NCI-H526 treated with DMSO at 0.1 percent for 48 hours (cell line): Measurements from ENCODE around the gene EIF4G3.
"Not testable (repeated sequence)": the region's sequence is repeated elsewhere in the genome, so short reads cannot be mapped to it uniquely, and the experiment has no call there.

Source experiments
- DNase-seq: peaks from one replicate; lab custom pipeline; 2025; lab: John Stamatoyannopoulos, UW

EIF4G3 gene

DNA sequence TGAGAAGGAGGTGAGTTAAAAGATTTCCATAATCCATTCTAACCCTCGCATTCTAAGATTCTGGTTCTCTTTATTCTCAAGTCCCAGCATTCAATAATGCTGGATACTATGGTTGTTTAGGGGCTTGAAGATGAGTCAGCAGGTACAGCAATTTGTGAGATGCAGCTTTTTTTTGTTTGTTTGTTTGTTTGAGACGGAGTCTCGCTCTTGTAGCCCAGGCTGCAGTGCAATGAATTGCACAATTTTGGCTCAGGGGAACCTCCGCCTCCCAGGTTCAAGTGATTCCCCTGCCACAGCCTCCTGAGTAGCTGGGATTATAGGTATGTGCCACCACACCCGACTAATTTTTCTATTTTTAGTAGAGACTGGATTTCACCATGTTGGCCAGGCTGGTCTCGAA lies 23.3 kb downstream of the EIF4G3 start:
- DNase-seq, result no peak

DNA sequence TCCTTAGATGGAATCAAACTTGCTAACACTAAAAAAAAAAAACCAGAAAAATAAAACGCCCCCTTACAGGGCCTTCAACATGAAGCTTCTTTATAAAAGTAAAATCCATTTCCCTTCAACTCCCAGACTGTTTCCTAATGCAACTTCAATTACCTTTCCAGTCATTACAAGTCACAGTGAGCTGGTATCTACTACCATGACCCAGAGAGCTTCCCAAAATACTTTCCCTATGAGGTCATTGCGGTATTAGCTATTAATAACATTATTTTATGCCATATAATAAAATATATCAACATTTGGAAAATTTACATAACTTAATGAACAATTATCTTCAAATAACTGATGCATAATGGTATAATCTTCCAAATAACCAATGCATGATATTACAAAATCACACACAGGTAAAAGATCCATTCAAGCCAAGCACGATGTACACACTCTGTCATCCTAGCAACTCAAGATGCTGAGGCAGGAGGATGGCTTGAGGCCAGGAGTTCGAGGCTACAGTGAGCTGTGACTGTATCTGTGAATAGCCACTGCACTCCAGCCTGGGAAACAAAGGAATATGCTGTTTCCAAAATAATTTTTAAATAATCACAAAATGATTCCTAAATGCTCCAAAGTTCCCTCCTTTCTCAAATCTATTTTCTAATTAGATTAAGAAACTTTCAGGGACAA lies 24.1 kb downstream of the EIF4G3 start:
- DNase-seq, result no peak

DNA sequence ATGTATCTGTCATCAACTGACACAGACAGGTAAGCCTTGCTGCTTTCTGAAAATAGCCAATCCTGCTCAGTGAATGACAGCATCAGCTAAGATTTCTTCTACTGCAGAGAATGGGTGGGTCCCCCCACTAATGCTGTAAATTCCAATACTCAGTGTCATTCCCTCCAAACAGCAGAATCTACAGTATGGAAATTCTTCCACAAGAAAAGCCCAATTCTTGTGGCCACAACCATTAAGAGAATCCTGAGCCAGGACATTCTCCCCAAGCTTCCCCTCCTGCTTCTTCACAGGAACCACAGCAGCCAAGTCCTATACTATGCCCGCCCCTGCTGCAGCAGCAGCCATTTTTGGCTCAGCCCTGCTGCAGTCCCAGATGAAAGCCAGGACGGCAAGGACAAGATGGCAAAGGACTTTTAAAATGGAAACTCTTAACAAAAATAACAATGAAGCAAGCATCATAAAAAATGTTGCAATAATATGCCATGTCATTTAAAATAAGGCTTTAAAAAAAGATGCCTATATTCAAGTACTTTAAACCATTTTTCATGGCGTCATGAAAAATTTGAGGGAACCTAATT lies 26.8 kb downstream of the EIF4G3 start:
- no peak for DNase-seq

DNA sequence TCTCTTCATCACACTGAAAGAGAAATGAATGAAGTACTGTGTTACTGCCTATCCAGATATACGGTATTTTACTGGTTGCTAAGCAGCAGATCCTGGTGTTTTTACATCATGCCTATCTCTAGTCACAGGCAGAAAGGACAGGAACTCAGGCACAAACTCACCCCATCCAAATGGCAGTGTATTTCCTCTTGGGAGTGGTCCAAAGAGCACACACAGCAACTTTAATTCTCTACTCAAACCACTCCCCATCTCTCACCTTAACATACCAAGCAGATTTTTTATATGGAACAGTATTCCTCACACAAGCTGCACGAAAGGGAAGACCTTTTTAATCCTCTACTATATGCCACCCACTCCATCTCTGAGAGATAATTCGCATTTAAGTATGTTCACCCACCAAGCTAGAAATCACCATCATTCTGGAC lies 27.3 kb downstream of the EIF4G3 start:
- no peak for DNase-seq

DNA sequence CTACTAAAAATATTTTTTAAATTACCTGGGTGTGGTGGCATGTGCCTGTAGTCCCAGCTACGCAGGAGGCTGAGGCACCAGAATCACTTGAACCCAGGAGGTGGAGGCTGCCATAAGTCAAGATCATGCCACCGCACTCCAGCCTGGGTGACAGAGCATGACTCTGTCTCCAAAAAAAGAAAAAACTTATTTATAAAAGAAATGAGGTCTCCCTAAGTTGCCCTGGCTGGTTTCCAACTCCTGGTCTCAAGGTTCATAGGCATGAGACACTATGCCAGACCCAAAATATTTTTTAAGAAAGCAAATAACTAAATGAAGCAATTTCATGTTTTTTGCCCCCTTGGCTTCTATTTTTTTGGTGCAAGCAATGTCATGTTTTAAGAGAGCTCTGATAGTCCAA lies 32.9 kb downstream of the EIF4G3 start:
- DNase-seq, result no peak

DNA sequence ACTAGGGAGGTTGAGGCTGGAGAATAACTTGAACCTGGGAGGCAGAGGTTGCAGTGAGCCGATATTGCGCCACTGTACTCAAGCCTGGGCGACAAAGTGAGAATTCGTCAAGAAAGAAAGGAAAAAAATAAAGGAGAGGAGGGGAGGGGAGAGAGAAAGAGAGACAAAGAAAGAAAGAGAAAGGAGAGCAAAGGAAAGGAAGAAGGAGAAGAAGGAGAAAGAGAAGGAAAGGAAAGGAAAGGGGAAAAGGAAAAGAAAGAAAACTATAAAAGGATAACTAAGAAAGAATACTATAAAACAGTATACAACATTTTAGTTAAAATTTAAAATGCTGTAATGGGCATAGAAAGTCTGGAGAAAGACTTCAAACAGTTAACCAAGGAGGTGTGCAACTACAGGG lies 33.6 kb downstream of the EIF4G3 start:
- DNase-seq, result no peak

DNA sequence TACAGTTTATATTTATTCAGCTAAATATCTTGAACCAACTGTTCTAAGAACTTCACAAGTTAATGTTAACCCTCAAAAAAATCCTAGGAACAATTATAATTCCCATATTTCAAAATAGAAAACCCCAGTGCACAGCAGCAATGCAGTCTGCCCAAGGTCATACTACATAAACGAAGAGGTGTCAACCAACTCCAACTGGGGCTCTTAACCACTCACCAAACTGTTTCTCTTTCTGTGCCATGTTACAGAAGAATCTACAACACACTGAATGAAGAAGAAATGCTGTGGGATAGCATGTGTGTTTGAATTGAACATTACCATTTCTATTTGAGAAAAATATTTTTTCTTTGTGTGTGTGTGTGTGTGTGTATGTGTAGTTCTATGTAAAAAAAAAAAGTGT lies 35.7 kb downstream of the EIF4G3 start:
- no peak for DNase-seq

DNA sequence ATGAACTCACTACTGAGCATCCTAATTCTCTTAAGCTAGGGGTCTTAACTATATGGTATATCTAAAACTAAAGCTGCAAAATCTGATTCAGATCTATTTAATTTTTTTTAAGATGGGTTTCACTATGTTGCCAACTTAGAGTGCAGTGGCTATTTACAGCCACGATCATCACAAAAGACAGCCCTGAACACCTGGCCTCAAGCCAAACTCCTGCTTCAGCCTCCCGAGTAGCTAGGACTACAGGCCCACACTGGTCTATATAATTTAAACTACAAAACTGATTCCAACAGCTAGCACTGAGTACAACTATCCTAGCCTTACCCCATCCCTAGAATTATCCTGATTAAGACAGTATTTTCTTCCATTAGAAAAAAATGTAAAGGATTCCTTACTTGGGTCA lies 37.1 kb downstream of the EIF4G3 start:
- DNase-seq, result no peak

DNA sequence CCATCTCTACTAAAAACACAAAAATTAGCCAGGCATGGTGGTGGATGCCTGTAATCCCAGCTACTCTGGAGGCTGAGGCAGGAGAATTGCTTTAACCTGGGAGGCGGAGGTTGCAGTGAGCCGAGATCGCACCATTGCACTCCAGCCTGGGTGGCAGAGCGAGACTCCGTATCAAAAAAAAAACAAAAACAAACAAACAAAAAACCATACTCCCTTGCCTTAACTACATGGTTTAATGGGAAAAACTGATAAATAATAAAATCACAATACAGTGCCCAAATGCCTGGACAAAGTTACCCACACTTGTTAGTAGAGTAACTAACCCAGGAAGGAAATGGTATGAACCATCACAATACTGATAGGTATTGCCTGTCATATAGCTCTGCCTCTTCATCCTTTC lies 40.4 kb downstream of the EIF4G3 start:
- DNase-seq, result not testable (repeated sequence)

DNA sequence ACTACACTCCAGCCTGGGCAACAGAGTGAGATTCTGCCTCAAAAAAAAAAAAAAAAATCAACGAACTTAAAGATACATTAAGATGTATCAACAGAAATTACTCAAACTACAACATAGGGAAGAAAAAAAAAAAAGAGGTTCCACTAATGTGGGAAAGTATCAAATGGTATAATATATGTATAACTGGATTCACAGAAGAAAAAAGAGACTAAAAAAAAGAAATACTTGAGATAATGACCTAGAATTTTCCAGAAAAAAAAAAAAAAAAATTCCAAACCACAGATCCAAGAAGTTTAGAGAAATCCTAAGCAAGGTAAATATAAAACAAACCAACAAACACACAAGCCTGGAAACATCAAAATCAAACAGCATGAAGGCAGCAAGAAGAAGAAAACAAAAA lies 45.5 kb downstream of the EIF4G3 start:
- DNase-seq, result no peak

DNA sequence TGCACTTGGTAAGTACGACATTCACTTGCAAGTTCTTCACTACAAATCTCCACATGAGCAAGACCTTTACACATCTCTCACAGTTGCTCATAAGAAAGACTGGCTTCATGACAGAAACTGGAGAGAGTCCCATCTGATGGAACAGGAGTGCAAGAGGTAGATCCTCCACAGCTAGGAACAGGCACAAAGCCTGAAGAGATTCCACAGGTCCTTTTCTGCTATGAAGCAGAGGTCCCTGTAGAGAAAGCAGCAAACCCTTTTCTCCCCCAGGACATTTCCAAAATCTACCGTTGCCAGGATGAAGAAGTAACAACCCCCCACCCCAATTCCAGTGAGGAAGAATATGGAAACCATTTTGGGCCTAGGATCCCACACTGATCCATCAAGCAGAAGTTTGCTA lies 47.3 kb downstream of the EIF4G3 start:
- no peak for DNase-seq

DNA sequence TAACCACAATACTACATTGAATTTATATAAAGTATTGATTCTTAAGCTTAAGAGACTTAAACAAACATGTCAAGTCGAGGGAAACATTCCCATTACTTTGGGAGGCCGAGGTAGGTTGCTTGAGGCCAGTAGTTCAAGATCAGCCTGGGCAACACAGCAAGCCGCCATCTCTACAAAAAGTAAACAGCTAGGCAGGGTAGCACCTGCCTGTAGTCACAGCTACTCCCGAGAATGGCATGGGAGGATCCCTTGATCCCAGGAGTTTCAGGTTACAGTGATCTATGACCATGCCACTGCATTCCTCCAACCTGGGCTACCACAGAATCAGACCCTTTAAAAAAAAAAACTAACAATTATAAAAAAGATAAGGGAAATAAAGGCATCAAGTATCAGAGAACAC lies 50.4 kb downstream of the EIF4G3 start:
- DNase-seq, result no peak

DNA sequence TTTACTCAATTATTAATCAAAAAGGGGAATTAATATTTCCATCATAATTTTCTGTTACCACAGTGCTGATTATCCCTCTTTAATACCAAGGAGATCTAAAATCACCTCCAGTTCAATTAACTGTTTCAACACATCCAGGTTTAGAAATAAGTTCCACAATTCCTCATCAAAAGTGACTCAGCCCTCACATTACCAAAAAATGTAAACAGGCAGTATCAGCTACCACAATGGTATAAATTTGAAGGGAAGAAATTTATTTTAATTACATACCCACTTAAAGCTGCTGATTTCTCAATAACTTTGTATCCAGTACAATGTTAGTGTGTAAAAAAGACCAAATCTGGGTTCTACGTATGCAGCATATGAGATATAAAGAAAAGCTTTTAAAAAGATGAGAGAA lies 51.9 kb downstream of the EIF4G3 start:
- no peak for DNase-seq

DNA sequence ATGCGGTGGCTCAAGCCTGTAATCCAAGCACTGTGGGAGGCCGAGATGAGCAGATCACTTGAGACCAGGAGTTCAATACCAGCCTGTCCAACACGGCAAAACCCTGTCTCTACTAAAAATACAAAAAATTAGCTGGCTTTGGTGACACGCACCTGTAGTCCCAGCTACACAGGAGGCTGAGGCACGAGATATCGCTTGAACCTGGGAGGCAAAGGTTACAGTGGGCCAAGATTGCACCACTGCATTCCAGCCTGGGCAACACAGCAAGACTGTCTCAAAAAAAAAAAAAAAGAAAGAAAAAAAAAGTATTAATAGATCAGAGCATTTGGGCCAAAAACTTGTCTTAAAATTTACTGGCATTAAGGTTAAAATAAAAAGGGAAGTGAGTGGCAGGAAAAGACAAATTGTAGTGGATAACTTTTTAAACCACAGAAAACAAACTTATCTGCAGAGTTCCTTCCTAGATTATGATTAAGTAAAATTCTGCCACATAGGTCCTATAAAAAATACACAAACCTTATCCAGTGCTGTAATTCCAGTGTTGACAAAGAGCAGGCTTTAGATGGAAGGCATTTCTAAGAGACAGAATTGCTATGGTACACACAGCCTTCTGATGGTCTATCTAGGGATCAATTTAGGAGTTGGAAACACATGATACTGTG lies 53.3 kb downstream of the EIF4G3 start:
- DNase-seq, result no peak

DNA sequence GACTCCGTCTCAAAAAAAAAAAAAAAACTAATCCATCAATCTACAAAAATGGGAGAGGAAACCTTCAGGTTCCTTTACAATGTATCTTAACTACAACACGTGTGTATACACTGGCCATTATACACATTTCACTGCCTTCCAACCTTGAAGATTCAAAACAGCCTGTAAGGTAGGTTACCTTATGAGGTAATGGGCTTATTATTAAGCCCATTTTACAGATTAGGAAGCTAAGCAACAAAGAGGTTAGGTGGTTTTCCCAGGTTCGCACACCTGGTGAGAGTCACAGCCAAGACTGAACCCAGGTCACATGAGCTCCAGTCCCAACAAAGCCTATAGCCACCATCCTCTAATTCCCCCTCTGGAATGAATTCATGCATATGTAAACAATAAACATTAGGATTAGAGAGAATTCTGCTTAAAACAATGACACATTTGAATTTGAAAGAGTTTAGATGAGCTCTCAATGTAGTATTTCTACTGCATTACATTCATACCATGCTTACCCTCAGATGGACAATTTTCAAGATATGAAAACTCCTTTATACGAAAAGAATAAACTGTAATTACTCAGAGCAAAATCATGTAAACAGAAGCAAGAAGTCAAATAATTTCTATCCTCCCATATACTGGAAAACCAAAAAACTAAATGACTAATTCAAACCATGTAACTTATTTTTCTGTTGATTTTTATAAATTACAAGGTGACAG lies 54.8 kb downstream of the EIF4G3 start:
- no peak for DNase-seq

DNA sequence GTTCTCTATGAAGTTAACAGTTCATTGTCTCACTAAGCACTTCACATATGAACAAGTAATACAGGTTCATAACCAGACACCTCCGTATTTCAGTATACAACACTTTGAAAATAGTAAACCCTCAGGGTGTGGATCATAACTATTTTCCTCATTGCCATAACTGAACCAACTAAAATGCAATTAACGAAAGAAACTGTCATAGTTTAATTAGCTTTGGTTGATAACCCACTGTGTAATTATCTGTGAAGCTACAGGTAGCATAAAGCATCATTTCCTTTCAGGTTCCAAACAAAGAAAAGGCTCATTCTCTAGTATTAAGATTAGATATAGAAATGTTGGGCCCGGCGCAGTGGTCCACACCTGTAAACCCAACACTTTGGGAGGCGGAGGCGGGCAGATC lies 58.5 kb downstream of the EIF4G3 start:
- DNase-seq, result no peak

DNA sequence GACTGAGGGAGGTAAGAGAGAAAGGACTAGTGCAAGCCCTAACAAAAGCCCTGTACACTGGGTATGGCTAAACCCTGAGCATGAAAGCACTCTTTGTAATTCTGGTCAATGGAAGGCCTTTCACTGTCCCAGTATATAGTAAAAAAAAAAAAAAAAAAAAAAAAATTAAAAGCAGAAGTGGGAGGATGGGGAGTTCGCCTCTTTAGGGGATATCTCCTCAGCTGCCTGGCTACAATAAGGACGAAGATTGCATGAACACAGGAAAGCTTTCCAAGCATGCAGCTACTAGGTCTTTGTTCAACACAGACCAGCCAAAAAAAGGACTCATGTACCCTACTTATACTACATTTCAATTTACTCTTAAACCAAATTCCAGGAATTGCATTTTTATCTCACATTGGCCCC lies 59.1 kb downstream of the EIF4G3 start:
- DNase-seq, result no peak

DNA sequence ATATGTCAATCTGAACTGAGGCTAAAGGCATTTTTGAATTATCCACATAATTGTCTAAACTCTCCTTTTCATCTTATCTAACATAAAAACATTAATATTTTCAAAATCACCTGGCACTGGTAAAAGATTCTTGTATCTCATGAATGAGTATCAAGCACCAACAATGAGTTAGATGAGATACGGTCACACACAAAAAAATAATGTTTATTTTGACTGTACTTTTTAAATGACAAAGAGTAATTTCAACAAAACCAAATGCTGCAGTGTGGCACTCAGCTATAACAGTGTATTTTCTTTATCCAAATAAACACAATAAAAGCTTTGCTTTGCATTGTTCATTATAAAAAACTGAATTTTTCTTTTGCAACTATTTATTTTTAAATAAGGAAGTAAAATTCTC lies 59.5 kb downstream of the EIF4G3 start:
- no peak for DNase-seq

DNA sequence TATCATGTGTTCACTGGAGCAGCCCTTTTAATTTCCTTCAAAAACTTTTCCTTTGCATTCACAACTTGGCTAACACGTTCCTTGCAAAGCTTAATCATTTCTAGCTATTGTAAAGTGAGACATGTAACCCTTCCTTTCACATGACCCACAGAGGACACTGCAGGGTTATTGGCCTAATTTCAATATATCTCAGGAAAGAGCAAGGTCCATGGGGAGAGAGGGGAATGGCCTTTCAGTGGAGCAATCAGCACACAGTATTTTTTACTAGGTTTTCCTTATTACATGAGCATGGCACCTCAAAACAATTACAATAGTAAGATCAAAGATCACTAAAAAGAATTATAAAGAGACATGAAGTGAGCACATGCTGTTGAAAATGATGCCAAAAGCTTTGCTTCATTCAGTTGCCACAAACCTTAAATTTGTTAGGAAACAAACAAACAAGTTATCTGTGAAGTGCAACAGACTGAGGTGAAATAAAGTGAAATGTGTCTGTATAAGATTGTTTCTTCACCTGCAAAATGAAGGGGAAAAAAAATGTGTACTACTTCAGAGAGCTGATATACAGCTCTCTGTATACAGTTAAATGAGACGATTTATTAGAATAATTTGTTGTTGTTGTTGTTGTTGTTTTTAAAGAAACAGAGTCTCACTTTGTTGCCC lies 61.5 kb downstream of the EIF4G3 start:
- DNase-seq, result no peak

DNA sequence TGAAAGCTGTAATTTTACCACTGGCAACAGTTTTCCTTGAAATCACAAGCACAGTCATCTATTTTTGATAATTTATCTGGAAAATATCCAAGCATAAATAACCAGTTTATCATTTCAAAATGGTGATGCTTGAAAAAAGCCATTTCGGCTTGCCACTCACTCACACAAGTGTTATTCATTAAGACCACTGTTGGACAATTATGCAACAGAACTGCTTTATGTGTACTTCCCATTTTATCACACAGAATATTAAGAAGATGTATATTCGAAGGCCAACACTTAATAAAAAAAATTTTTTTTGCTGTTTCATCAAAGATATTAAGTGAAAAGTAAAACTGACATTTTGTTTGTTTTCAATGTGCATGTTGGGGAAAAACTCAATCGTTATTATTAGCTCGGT lies 62.3 kb downstream of the EIF4G3 start:
- DNase-seq, result no peak

DNA sequence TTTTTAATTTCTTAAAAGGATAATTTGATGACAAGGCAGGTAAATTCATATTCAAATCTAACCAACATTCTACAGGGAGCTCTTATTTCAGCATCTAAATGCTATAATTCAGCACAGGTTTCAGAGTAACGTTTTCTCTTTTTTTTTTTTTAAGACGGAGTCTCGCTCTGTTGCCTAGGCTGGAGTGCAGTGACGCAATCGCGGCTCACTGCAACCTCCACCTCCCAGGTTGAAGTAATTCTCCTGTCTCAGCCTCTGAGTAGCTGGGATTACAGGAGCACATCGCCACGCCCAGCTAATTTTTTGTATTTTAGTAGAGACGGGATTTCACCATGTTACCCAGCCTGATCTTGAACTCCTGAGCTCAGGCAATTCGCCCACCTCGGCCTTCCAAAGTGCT lies 66.5 kb downstream of the EIF4G3 start:
- DNase-seq, result no peak

DNA sequence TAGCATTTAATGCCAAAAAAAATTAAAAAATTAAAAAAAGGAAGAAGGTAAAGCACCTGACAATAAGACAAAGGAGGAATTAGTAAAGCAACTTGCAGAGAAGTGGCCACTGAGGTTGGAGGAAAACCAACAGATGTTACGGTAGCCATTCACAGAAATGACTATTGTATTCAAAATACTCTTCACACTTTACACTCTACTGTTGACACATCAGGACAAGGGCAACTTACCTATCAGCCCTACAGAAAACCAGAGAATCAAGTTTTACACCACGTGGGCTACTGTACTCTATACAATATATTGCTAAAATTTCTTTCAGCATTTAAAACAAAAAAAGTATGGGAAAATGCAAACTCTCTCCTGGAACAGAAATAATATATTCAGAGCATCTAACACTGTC lies 70.0 kb downstream of the EIF4G3 start:
- no peak for DNase-seq

DNA sequence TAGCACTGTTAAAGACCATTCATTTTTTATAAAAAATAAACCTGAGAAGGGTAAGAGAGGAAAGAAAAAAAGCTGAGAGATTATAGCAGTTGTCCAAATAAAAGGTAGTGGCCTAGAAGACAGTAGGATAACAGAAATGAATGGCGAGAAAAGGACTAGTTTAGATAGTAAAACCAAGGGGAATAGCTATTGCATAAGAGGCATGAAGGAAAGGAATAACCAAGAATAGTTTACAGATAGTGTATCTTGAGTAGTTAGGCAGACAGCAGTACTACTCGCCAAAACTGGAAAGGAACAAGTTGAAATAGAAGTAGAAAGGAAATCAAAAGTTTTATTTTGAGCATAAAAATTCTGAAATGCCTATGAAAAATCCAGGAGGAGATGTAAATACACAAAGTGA lies 70.5 kb downstream of the EIF4G3 start:
- DNase-seq, result no peak
